ENCODE data around the gene PDZK1IP1.

PDZK1IP1 gene

GRCh38 chr1:47213230-47213963, 23.6 kb upstream of the PDZK1IP1 start:
- Histone ChIP-seq H3K9me3 (ENCODE audit: insufficient read depth, low read length, severe bottlenecking) (no peaks in the 10 kb centered on the region), H3K79me2 (ENCODE audit: insufficient read depth, low read length) (no peaks in the 10 kb centered on the region), H3K4me3 (ENCODE audit: low read depth in 1 of 2, low read length in 2 of 2) (no peak overlapping the region), H4K20me1 (ENCODE audit: insufficient read depth, low read length) (no peaks in the 10 kb centered on the region), H3K27me3 (ENCODE audit: insufficient read depth, low read length, poor library complexity) (peaks cover 9% of the 10 kb centered on the region), H3K4me2 (ENCODE audit: insufficient read depth, low read length) (no peak overlapping the region), H2AFZ (ENCODE audit: low read depth, low read length) (no peak overlapping the region), H3K27ac (ENCODE audit: low read length) (no peak overlapping the region), H3K4me1 (ENCODE audit: insufficient read depth, low read length) (no peaks in the 10 kb centered on the region), H3K36me3 (ENCODE audit: insufficient read depth, low read length) (no peaks in the 10 kb centered on the region), H3K9ac (ENCODE audit: low read depth, low read length) (no peak overlapping the region)
- ATAC-seq (ENCODE audit: insufficient read depth, low read depth), result no peak
- DNase-seq, result no peak
- TF ChIP-seq CTCF (IDR thresholded peaks at IDR 0.05; ENCODE audit: borderline replicate concordance, extremely low read depth, low read length, poor library complexity, severe bottlenecking) (no peak), EZH2 (IDR thresholded peaks at IDR 0.05; ENCODE audit: borderline replicate concordance, low read depth, low read length, severe bottlenecking) (no peak)

GRCh38 chr1:47212636-47213229, 22.9 kb upstream of the PDZK1IP1 start:
- no peak overlapping the region for H3K4me2 ChIP-seq (ENCODE audit: insufficient read depth, low read length)
- H3K27me3 ChIP-seq (ENCODE audit: insufficient read depth, low read length, poor library complexity), result peaks cover 9% of the 10 kb centered on the region
- H3K79me2 ChIP-seq (ENCODE audit: insufficient read depth, low read length), result no peaks in the 10 kb centered on the region
- no peak overlapping the region for H3K27ac ChIP-seq (ENCODE audit: low read length)
- no peak for TF ChIP-seq CTCF (IDR thresholded peaks at IDR 0.05; ENCODE audit: borderline replicate concordance, extremely low read depth, low read length, poor library complexity, severe bottlenecking)
- TF ChIP-seq EZH2 (IDR thresholded peaks at IDR 0.05; ENCODE audit: borderline replicate concordance, low read depth, low read length, severe bottlenecking), result no peak
- no peak overlapping the region for H2AFZ ChIP-seq (ENCODE audit: low read depth, low read length)
- no peaks in the 10 kb centered on the region for H3K9me3 ChIP-seq (ENCODE audit: insufficient read depth, low read length, severe bottlenecking)
- DNase-seq (no peak), ATAC-seq (ENCODE audit: insufficient read depth, low read depth) (no peak)
- no peak overlapping the region for H3K4me3 ChIP-seq (ENCODE audit: low read depth in 1 of 2, low read length in 2 of 2)
- no peak overlapping the region for H3K9ac ChIP-seq (ENCODE audit: low read depth, low read length)
- no peaks in the 10 kb centered on the region for H3K4me1 ChIP-seq (ENCODE audit: insufficient read depth, low read length)
- H4K20me1 ChIP-seq (ENCODE audit: insufficient read depth, low read length), result no peaks in the 10 kb centered on the region
- H3K36me3 ChIP-seq (ENCODE audit: insufficient read depth, low read length), result no peaks in the 10 kb centered on the region

- DNase-seq (no peak), ATAC-seq (ENCODE audit: insufficient read depth, low read depth) (no peak)
- H3K79me2 ChIP-seq (ENCODE audit: insufficient read depth, low read length), result no peaks in the 10 kb centered on the region
- H3K9me3 ChIP-seq (ENCODE audit: insufficient read depth, low read length, severe bottlenecking), result no peaks in the 10 kb centered on the region
- no peak overlapping the region for H3K9ac ChIP-seq (ENCODE audit: low read depth, low read length)
- no peak overlapping the region for H3K27ac ChIP-seq (ENCODE audit: low read length)
- H2AFZ ChIP-seq (ENCODE audit: low read depth, low read length), result no peak overlapping the region
- H3K4me3 ChIP-seq (ENCODE audit: low read depth in 1 of 2, low read length in 2 of 2), result no peak overlapping the region
- TF ChIP-seq CTCF (IDR thresholded peaks at IDR 0.05; ENCODE audit: borderline replicate concordance, extremely low read depth, low read length, poor library complexity, severe bottlenecking) (no peak), EZH2 (IDR thresholded peaks at IDR 0.05; ENCODE audit: borderline replicate concordance, low read depth, low read length, severe bottlenecking) (no peak)
- no peaks in the 10 kb centered on the region for H3K36me3 ChIP-seq (ENCODE audit: insufficient read depth, low read length)
- no peaks in the 10 kb centered on the region for H3K4me1 ChIP-seq (ENCODE audit: insufficient read depth, low read length)
- H3K27me3 ChIP-seq (ENCODE audit: insufficient read depth, low read length, poor library complexity), result peaks cover 9% of the 10 kb centered on the region
- no peaks in the 10 kb centered on the region for H4K20me1 ChIP-seq (ENCODE audit: insufficient read depth, low read length)
- H3K4me2 ChIP-seq (ENCODE audit: insufficient read depth, low read length), result no peak overlapping the region
Measured at GRCh38 chr1:47211796-47212269, 22.0 kb upstream of the PDZK1IP1 start.

Data from DND-41 (cell line).